ENCODE data around the gene LTBP1. TPM values are rescaled to one million over a fixed set of nuclear protein-coding genes. Genes with fewer than 3 reads are reported as not detected.

LTBP1 gene
- total RNA-seq, 1 donor, result 33.7 TPM

GRCh38 chr2:33153008-33153407 lies 206.3 kb downstream of the LTBP1 start:
- peak; percentile 72 for DNase-seq (ENCODE audit: low read depth)
- no peak overlapping the region for H3K4me3 ChIP-seq (ENCODE audit: low read depth, low read length)
- no peak for TF ChIP-seq CTCF (IDR thresholded peaks at IDR 0.05; ENCODE audit: insufficient read depth, low read depth, low read length)

- TF ChIP-seq CTCF (IDR thresholded peaks at IDR 0.05; ENCODE audit: insufficient read depth, low read depth, low read length), result no peak
- no peak overlapping the region for H3K4me3 ChIP-seq (ENCODE audit: low read depth, low read length)
- DNase-seq (ENCODE audit: low read depth), result peak; percentile 92
These were observed 211.8 kb downstream of the LTBP1 start for GRCh38 chr2:33158482-33159003.

GRCh38 chr2:33160191-33160590 lies 213.4 kb downstream of the LTBP1 start:
- no peak overlapping the region for H3K4me3 ChIP-seq (ENCODE audit: low read depth, low read length)
- TF ChIP-seq CTCF (IDR thresholded peaks at IDR 0.05; ENCODE audit: insufficient read depth, low read depth, low read length), result no peak
- DNase-seq (ENCODE audit: low read depth), result peak; percentile 47

- H3K4me3 ChIP-seq (ENCODE audit: low read depth, low read length), result no peak overlapping the region
- no peak for TF ChIP-seq CTCF (IDR thresholded peaks at IDR 0.05; ENCODE audit: insufficient read depth, low read depth, low read length)
- DNase-seq (ENCODE audit: low read depth), result peak; percentile 75
These were observed 219.6 kb downstream of the LTBP1 start for GRCh38 chr2:33166287-33166881.

- no peak for TF ChIP-seq CTCF (IDR thresholded peaks at IDR 0.05; ENCODE audit: insufficient read depth, low read depth, low read length)
- no peak overlapping the region for H3K4me3 ChIP-seq (ENCODE audit: low read depth, low read length)
- no peak for DNase-seq (ENCODE audit: low read depth)
These were observed 221.0 kb downstream of the LTBP1 start for GRCh38 chr2:33167622-33168245.

- no peak overlapping the region for H3K4me3 ChIP-seq (ENCODE audit: low read depth, low read length)
- no peak for TF ChIP-seq CTCF (IDR thresholded peaks at IDR 0.05; ENCODE audit: insufficient read depth, low read depth, low read length)
- no peak for DNase-seq (ENCODE audit: low read depth)
These were observed 221.7 kb downstream of the LTBP1 start for GRCh38 chr2:33168425-33168824.
